Sciatic nerve (tissue), 2 donors: ENCODE results near the gene JCAD. TPM values are rescaled to one million over a fixed set of nuclear protein-coding genes. Genes with fewer than 3 reads are reported as not detected.
A peak's percentile ranks its signal among the peaks of the same experiment; 100 is the strongest.

ENCODE experiments used
- ATAC-seq: fragments of 200-7000 bp; cut with Tn5 transposase; one replicate; pipeline ENCODE4 v1.9.1; 2020; ENCODE audit warnings: mild to moderate bottlenecking, moderate library complexity
- DNase-seq: peaks from one replicate; pipeline ENCODE4 v3.0.0-alpha.2; 2020; ENCODE audit warnings: low spot score
- intact Hi-C: fragments of 100-400 bp; cut with DNase I; formaldehyde crosslinking; loops from one replicate; pipeline ENCODE4 v1.14.2; 2022
- total RNA-seq: library from RNA; stranded (reverse); fragmentation: NEBNext Ultra II Directional; extraction: Animal tissue kit (Norgen Biotek cat#: 25700); gene quantifications from one replicate; pipeline ENCODE4 v1.2.1, GENCODE V29; 2021
- donor health status: DM: no; HTN: no; CAD: no.
- donor health status: DM: no; HTN: no; CAD: no.

JCAD gene
- total RNA-seq, 1 donor from 2014 or later: 83.5 TPM

DNA sequence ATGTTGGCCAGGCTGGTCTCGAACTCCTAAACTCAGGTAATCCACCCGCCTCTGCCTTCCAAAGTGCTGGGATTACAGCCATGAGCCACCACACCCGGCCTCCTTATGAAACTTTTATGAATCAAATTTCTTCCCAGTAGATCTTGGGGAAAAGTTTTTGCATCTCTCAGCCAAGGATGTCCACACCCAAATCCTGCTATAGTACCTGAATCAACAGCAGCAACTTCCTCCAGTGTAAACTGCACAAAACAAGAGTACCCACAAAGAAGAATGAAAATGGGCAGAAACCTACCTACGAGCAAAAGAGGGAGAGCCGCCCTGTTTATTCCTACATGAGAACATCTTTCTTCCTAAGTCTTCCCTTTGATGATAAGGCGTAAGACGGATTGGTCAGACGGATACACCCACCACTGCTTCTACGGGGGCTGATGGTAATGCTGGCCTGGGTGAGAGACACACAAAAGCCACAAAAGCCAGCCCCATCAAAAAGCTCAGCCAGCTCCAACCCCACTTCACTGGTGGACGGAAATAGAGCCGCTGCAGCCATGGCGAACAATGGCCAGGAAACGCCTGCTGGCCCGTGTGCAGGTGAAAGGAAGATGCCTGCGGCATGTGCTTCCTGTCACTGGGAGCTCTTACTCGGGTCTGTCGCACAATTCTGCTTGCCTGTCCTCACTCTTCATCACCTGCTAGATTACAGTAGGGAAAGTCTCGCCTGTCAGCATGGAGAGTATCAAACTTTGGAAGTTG is 10.4 kb downstream of the JCAD start:
- ATAC-seq: peak; percentile 21
- intact Hi-C loops: no loop called here

DNA sequence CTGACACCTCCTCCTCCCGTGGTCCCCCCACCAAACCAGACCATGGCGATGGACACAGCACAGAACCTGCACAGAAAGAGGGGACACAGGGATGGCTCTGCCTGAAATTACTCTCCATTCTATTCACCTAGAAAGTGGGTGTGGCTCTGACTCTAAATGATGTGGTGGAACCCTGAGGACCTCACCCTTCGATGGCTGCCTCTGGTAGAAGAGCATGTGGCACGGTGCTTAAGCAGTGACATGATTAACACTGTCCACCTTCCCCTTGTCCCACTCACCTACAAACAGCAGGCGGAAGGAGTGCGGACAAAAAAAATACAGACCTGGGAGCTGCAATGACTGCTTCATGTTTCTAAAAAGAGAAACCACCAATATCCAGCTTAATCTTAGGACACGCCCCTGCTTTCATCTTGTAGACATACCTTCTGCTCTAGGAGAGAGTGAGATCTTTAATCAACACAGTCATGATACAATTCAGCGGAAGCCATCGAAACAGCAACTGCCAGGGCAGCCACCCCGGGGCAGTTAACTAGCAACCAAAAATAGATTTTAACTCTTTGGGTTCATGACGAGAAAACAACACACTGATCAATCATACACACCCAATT is 11.4 kb downstream of the JCAD start:
- intact Hi-C loops: no loop called here
- DNase-seq (no peak), ATAC-seq (no peak)

More for the DNA sequence above, 10.4 kb downstream of the JCAD start:
- no peak for DNase-seq

DNA sequence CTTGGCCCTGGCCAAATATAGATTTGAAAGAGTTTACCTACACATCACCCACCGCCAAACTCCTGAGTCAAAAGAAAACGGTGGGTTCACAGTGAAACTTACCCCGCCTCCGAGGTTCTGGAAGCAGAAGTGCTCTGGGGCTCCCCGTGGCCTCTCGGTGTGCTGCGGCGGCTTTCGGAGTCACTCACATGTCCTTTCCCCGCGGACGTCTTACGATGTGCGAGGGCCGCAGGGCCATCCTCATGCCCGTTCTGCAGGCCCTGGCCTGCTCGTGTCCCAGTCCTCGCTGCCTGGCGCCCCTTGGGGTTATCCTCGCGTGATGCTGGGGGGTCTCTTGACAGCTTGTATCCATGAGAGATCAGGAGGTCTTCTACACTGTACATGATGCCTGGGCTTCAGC is 12.0 kb downstream of the JCAD start:
- ATAC-seq: no peak
- intact Hi-C loops: no loop called here

DNA sequence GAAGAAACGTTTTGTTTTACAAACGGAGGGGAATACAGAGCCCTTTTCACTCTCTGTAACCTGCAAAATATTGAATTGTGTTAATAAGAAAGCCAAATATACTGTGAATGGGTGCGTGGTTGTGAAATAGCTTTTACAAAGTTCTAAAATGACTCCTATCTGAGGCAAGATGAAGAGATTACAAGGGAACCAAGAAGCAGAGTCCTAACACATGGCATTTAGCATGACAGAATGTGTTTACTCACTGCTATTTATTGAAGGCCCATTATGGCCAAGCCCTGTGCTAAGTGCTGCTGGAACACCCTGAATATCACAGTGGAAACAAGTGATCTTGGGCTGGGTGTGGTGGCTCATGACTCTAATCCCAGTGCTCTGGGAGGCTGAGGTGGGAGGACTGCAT is 12.9 kb downstream of the JCAD start:
- intact Hi-C loops: no loop called here
- no peak for DNase-seq
- ATAC-seq: no peak

More for the DNA sequence above, 12.0 kb downstream of the JCAD start:
- DNase-seq: no peak

DNA sequence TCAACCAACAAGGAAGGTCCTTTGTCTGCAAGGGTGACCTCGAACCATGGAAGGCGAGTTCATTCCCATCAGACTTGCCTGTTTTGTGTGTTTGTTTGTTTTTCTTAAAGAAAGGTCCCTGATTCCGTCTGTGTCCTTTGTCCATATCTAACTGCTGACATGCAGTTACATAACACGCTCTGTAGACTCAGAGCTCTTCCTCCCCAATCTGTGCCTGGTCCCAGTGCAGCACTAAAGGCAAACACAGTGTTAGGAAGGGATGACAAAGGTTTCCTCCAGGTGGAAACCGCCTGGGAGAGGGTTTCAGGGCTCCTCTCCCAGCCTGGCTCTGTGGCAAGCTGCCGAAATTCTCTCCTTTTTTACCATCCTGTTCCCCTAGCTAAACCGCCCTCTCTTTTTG is 13.4 kb downstream of the JCAD start:
- ATAC-seq: no peak
- DNase-seq: no peak
- intact Hi-C loops: no loop called here

DNA sequence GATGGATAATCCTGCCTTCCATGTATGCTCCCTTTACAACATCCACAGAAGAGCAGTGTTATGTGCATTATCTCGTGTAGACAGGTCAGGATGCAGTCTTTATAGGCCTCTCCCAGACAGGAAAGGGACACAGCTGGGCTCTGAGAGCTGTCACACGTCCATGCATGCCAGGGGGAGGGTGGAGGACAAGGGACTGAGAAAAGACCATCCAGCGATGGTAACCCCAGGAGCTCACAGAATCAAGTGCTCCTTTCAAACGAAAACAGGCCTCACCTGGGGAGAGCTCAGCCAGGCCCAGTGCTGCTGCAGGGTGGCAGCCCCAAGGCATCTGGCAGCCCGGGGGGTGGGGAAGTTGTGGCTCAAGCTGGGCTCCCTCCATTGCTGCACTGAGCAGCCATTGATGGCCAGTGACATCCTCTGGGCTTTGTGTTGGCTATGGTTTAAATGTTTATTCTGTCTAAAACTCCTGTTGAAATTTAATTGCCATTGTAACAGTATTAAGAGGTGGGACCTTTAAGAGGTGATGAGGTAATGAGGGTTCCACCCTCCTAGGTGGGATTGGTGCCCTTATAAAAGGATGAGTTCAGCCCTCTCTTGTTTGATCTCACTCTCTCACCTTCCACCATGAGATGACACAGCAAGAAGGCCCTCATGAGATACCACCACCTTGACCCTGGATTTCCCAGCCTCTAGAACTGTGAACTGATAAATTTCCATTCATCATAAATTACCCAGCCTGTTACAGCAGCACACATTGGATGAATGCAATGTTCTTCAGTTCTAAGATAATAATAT is 15.7 kb downstream of the JCAD start:
- DNase-seq: no peak
- intact Hi-C loops: no loop called here
- peak; percentile 11 for ATAC-seq

DNA sequence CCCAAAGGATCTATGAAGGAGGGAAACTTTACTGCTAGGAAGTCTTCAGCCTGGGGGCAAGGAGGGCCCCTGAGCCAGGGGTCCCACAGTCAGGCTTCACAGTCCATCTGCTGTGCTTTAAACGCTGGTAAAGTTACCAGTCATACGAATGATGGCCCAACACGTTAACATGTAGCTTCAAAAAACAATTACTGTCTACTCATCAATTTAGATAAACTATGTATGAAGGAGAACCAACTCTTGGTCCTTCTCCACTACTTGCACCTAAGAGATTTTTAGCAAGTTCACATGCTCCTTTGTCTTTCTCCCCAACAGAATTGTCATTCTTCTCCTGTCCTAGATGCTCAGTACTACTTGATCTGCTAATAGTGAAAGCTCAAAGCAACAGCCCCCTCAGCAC is 16.6 kb downstream of the JCAD start:
- no peak for ATAC-seq
- no peak for DNase-seq
- intact Hi-C loops: no loop called here

DNA sequence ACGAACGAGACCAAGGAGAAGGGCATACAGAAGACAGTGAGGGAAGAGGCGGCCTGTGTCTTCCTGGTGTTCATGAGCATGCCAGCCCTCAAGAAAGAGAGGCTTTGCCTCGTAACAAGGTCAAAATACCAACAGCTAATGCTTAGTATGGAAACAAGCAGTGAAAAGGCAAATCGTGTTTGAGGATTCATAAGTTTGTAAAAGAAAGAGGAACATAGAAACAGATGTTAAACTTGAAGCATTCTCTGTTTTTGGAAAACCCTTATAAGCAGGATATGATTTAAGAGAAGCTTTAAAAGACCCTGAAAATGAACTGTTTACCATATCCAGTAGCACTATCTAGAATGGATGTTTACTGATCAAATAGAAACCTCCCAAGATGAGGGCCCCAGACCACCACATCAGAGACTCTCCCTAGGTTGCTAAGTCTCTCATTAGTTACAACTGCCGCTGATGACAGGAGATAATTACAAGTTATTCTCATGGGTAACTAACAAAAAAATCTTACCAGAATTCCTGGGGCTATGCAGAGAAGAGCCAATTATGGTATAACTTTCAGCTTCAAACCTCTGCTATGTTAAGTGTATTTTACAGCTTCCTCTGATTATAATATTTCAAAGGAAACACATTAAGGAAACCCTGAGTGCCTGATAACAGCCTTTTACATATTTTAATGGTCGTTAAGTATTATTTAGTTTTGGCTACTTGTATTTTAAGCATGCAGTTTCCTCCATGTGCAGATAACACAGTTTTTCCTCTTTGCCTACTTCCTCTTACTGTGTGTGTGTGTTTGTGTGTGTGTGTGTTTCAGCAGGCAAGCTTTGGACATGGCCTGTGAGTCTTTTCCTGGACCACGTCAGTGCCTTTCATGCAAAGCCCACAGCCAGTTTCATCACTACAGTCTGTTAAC is 17.9 kb downstream of the JCAD start:
- ATAC-seq (peak; percentile 31), DNase-seq (no peak)
- intact Hi-C loops: no loop called here

DNA sequence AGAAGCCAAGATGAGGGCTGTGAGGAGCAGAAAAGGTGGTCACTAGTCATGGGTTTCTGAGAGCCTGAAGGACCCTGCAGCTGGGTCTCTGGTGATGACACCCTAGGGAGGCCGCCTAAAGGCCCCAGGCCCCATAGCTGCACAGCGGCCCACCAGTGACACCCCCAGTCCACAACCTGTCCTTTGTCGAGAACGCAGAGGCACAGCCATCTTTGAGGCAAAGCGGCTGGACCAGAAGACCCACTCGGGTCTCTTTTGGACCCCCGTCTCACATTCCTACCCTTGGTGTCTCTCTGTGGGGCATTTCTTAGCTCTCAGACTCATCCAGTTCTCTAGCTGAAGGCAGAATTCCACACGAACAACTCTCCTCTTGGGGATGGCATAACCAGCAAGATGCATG is 18.8 kb downstream of the JCAD start:
- intact Hi-C loops: no loop called here
- DNase-seq (no peak), ATAC-seq (no peak)

DNA sequence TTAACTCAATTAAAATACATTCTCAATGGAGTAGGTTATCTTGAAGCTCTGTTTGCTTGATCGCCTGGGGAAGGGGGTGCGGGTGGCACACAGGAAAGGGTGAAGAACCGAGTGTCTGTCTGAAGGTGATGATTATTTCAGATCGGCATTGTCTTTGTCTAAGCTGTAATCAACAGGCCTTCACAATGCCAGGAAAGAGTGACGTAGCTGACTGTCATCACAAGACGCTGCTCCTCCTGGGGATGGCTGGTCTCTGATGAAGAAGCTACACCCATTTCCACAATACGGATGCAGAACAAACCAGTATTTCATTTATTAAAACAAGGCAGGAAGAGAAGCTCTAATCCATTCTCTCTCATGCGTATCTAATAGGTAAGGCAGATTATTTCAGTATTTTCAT is 19.4 kb downstream of the JCAD start:
- DNase-seq: no peak
- intact Hi-C loops: no loop called here
- ATAC-seq: no peak

DNA sequence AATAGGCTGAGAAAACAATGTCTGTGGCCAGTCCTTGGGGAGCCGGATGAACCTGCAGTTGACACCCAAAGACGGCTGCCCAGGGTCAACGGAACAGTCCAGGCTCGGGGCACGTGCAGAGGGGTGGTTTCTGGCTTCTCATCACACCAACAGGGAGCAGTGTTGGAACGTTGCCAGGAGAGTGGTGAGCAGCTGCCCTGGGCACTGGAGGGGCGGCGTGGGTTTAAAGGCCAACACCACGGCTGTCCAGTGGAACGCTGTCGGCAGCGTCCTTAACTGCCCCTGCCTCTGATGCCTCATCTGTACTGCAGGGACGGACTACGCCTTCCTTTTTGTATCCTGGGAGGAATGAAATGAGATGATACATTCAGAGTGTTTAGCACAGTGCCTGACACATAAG is 19.8 kb downstream of the JCAD start:
- intact Hi-C loops: no loop called here
- ATAC-seq (no peak), DNase-seq (no peak)

DNA sequence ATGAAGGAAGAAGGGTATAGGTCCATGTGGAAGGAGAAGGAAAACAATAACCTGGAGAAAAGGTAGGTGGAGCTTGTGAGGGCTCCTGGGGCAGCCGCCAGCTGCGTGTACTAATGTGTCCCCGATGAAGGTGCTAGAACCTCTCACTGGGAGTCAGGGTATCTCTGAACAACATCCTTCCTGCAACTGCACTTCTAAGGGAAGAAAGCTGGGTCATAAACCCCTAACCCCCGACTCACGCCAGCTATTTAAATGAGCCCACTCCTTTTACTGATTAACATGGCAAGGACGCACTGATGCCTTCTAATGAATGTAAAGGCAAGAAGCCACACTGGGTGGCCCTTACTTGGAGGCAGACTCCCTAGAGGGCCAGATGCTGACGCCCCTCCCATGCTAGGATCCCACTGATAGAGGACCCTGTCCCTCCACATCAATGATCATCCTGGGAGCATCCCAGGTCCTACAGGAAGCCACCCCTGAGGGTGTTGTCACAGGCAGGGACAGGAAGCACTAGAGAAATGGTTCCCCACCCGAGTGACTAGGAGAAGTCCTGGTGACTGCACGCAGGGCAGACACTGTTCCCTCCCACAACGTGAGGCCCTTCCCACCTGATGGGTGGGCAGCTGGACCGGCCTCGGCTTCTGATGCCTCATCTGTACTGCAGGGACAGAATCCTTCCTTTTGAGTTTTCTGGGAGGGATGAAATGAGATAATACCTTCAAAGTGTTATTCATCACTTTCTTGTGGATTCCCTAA is 20.4 kb downstream of the JCAD start:
- intact Hi-C loops: no loop called here
- DNase-seq: no peak
- ATAC-seq: no peak

DNA sequence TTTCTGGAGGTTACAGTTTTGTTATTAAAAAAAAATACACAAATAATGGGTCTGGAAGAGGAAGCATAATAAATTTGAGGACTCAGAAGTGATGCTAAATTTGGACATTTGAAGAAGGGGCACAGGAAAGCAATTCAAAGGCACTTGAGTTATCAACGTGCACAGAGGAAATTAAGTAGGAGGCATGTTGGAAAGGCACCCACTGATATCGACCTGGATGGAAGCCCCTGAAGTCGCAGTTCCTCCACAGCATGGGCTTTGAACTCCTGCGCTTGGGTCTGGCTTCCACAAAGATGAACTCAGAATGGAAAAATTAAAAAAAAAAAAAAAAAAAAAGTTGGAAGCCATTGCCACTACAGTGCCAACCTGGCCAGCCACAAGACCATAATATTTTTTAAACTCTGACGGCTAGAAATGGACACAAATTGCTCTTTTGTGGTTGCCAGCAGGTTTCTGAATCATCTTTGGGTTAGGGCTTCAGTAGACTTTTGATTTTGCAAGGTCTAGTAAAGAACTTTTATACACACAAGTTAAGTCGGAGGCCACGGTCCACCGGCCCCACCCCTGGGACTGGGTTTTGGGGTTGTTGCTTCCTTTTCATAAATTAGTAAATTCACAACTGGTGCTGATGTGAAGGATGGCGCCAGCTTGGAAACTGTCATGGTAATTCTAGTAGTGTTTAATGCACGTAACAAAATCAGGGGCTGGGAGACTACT is 21.6 kb downstream of the JCAD start:
- intact Hi-C loops: no loop called here
- DNase-seq: no peak
- ATAC-seq: no peak

DNA sequence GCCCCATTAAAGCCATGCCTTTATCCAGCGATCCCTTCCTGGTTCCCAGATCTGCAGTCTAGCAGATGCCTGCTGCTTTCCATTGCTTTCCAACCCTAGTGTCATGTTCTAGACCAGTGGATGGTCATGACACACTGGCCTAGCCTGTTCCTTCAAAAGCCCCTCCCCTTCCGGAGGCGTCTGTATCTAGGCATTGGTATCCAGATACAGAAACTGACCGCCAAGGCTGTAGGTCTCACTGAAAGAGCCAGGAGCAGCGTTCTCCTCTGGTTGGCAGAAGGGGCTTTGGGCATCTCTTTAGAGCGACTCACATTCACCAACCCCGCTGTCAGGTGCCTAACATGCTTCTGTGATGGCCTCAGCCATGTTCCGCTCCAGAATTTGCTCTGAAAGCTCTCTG is 22.6 kb downstream of the JCAD start:
- no peak for ATAC-seq
- no peak for DNase-seq

DNA sequence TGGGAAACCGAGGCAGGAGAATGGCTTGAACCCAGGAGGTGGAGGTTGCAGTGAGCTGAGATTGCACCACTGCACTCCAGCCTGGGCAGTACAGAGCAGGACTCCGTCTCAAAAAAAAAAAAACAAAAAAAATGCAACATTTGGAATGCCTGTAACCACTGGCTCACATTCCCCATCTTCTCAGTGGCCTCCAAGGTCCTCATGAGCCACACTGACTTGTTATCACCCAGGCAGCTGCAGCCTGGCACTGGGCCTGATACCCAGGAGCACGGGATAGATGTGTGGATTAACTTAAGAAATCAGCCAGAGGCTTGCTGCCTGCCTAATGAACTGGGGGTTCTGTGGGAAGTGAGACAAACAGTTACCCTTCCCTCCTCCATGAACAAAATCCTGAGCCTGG is 23.0 kb downstream of the JCAD start:
- intact Hi-C loops: no loop called here
- DNase-seq: no peak
- ATAC-seq: peak; percentile 53

More for the DNA sequence above, 22.6 kb downstream of the JCAD start:
- intact Hi-C loops: no loop called here

DNA sequence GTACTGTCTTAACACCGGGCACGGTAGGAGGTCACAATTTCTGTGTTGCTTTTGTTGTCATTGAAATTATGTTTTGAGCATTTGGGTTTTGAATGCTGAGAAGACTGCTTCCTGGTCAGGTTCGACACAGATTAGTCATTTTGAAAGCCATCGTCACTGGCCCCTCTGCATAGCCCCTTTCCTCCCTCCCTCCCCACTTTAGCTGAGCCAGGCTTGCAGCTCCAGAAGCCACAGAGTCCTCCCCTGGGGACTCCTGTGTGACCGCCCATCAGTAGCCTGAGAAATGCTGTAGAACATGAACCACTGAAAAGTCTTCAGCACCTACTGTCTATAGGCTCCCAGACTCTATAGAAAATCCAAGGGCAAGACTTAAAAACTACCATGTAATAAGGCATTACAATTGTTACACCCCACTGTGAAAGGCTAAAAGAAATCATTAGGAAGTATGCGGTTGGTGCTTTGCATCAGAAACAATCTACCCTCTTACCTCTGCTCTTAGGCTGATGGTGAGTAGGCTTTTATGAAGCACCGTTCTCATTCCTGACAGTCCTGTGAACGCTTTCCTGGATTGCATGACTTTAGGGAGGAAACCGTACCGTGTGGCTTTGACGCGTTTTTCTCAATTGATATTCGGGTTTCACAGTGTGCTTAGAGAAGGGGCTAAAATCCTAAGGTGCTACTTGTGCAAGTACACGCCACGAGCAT is 24.8 kb downstream of the JCAD start:
- intact Hi-C loops: no loop called here
- DNase-seq: no peak
- no peak for ATAC-seq

DNA sequence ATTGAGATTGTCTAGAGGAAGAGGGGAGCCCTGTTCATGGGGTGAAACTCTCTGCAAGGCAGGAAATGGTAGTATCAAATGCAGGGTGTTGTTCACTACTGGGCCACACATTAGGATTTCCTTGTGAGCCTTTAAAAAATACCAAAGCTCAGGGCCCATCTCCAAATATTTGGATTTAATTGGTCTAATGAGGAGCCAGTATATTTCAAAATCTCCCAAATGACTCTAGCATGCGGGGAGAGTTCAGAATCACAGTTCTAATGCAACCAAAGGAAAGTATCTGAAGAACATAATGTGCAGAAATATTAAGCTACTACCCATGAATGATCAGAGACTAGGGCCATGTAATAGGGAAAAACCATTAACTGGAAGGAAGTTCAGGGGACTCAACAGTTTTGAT is 27.3 kb downstream of the JCAD start:
- ATAC-seq (no peak), DNase-seq (no peak)
- intact Hi-C loops: no loop called here
